GM19025 (cell line): Measurements from ENCODE around the gene TIAL1.
A peak's percentile ranks its signal among the peaks of the same experiment; 100 is the strongest.

ENCODE experiments used
- ATAC-seq: cut with Tn5 transposase; IDR thresholded peaks from one replicate; pipeline ENCODE4 v1.9.1; 2021; ENCODE audit warnings: mild to moderate bottlenecking, low read depth, moderate library complexity; ENCODE audit not compliant: unreplicated experiment

TIAL1 gene

GRCh38 chr10:119555178-119555784, 41.5 kb downstream of the TIAL1 start:
- no peak for ATAC-seq

- no peak for ATAC-seq
These were observed 45.9 kb downstream of the TIAL1 start for GRCh38 chr10:119550827-119551226.

GRCh38 chr10:119549247-119549999, 47.3 kb downstream of the TIAL1 start:
- ATAC-seq, result no peak

- no peak for ATAC-seq
These were observed 50.8 kb downstream of the TIAL1 start for GRCh38 chr10:119546009-119546408.

- no peak for ATAC-seq
These were observed 51.5 kb downstream of the TIAL1 start for GRCh38 chr10:119545310-119545709.

GRCh38 chr10:119543814-119544642, 52.7 kb downstream of the TIAL1 start:
- no peak for ATAC-seq

- ATAC-seq, result peak; percentile 37
These were observed 53.6 kb downstream of the TIAL1 start for GRCh38 chr10:119542988-119543813.

- peak; percentile 74 for ATAC-seq
These were observed 54.3 kb downstream of the TIAL1 start, which contains the start of gene RGS10 for GRCh38 chr10:119542357-119542987. RGS10 (minus strand) TSS chr10:119542719; CDS start chr10:119542638, 81 bp downstream.

GRCh38 chr10:119541459-119542356, 55.1 kb downstream of the TIAL1 start:
- no peak for ATAC-seq

- no peak for ATAC-seq
These were observed 55.7 kb downstream of the TIAL1 start for GRCh38 chr10:119541046-119541445.

GRCh38 chr10:119540038-119540437, 56.7 kb downstream of the TIAL1 start:
- no peak for ATAC-seq

- no peak for ATAC-seq
These were observed 57.4 kb downstream of the TIAL1 start for GRCh38 chr10:119539359-119539825.

- ATAC-seq, result no peak
These were observed 58.0 kb downstream of the TIAL1 start for GRCh38 chr10:119538632-119539358.

GRCh38 chr10:119537953-119538630, 58.7 kb downstream of the TIAL1 start:
- no peak for ATAC-seq

- no peak for ATAC-seq
These were observed 60.2 kb downstream of the TIAL1 start for GRCh38 chr10:119536508-119537025.

GRCh38 chr10:119535837-119536507, 60.8 kb downstream of the TIAL1 start:
- no peak for ATAC-seq

GRCh38 chr10:119535305-119535704, 61.5 kb downstream of the TIAL1 start:
- ATAC-seq, result no peak
